ENCODE measurements around the gene GALNS.

GRCh38 chr16:88854306-88855111 lies 2.2 kb downstream of the GALNS start:
- TF ChIP-seq TAF1 (IDR thresholded peaks at IDR 0.05; ENCODE audit: low read depth, low read length) (no peak), SPI1 (IDR thresholded peaks at IDR 0.05; ENCODE audit: low read depth, low read length) (no peak)
